HCT116 (cell line): ENCODE data around the gene SYT3. TPM values are rescaled to one million over a fixed set of nuclear protein-coding genes. Genes with fewer than 3 reads are reported as not detected.

ENCODE experiments used
- ATAC-seq: fragments of 200-7000 bp; cut with Tn5 transposase; 2 replicates; pipeline ENCODE4 v1.9.1; 2020; ENCODE audit warnings: mild to moderate bottlenecking, moderate library complexity
- BruUV-seq: library from RNA; stranded (reverse); fragments of 400-500 nt; replicated peaks from 2 replicates; lab custom pipeline; 2021; lab: Mats Ljungman, UMichigan
- CTCF ChIA-PET: fragments of 300-600 bp; sonication (Branson Sonifier 250); formaldehyde crosslinking; loops from one replicate; lab custom pipeline; 2021; ENCODE audit warnings: antibody characterized with exemption; lab: Charles Lee
- POLR2A ChIA-PET: fragments of 300-600, 350-600 bp; sonication (Branson Sonifier 250); formaldehyde crosslinking; loops from one replicate; lab custom pipeline; 2021; ENCODE audit warnings: antibody characterized with exemption; lab: Charles Lee
- RAD21 ChIA-PET, 2 experiments: fragments of 300-600 bp; sonication (Branson Sonifier 250); formaldehyde crosslinking; loops; one replicate each; lab custom pipeline; 2023; ENCODE audit warnings: low total read pairs in 2 of 2; ENCODE audit not compliant: uncharacterized antibody in 2 of 2, unreplicated experiment in 2 of 2, low non-redundant PET in 1 of 2; lab: Charles Lee
- DNase-seq: peaks from one replicate; pipeline ENCODE4 v3.0.0-alpha.2; 2010; ENCODE audit warnings: low read depth, low spot score
- H2AFZ ChIP-seq: fragments of 200-600 bp; shearing (Covaris generic), sonication (generic); 2 replicates; pipeline ENCODE4 v1.6.1; 2017; ENCODE audit warnings: low read depth, mixed run types, mixed read lengths, antibody characterized with exemption, low read length; ENCODE audit not compliant: poor library complexity, severe bottlenecking
- H3K27ac ChIP-seq: 2 replicates; pipeline ENCODE4 v1.5.1; 2012; ENCODE audit warnings: low read depth, low read length
- H3K27me3 ChIP-seq: fragments of 200-600 bp; sonication (generic); 2 replicates; pipeline ENCODE4 v1.6.1; 2016; ENCODE audit warnings: mixed run types, low read length, mixed read lengths; ENCODE audit not compliant: insufficient read depth
- H3K36me3 ChIP-seq, 2 experiments: fragments of 200-500 bp in 1 of 2; fragments of 200-600 bp in 1 of 2; sonication (Bioruptor generic) in 1 of 2; sonication (generic) in 1 of 2; 2 replicates each; pipeline versions ENCODE4 v1.5.1 to v1.6.1; 2014 to 2016; ENCODE audit warnings: low read length in 2 of 2, inconsistent platforms in 1 of 2, mixed read lengths in 1 of 2, mixed run types in 1 of 2; ENCODE audit not compliant: insufficient read depth in 2 of 2, control insufficient read depth in 1 of 2
- H3K4me1 ChIP-seq, 2 experiments: fragments of 200-600 bp in 1 of 2; sonication (generic) in 1 of 2; 2 replicates each; pipeline versions ENCODE4 v1.5.1 to v1.6.1; 2012 to 2017; ENCODE audit warnings: low read length in 2 of 2, inconsistent platforms in 1 of 2, mild to moderate bottlenecking in 1 of 2, mixed read lengths in 1 of 2, mixed run types in 1 of 2, moderate library complexity in 1 of 2; ENCODE audit not compliant: insufficient read depth in 2 of 2, control insufficient read depth in 1 of 2
- H3K4me2 ChIP-seq: fragments of 200-600 bp; sonication (generic); 2 replicates; pipeline ENCODE4 v1.6.1; 2017; ENCODE audit warnings: mixed run types, low read length, mixed read lengths
- H3K4me3 ChIP-seq, 2 experiments: fragments of 200-600 bp in 1 of 2; sonication (generic) in 1 of 2; replicated peaks in 1 of 2; 2 replicates each; pipeline ENCODE4 v1.5.1; 2011 to 2016; ENCODE audit warnings: low read length in 2 of 2, control low read depth in 1 of 2, low read depth in 1 of 2, mild to moderate bottlenecking in 1 of 2, mixed read lengths in 1 of 2, mixed run types in 1 of 2
- H3K79me2 ChIP-seq: fragments of 200-600 bp; sonication (generic); 2 replicates; pipeline ENCODE4 v1.6.1; 2017; ENCODE audit warnings: mild to moderate bottlenecking, mixed run types, low read length, moderate library complexity, mixed read lengths; ENCODE audit not compliant: insufficient read depth
- H3K9ac ChIP-seq: fragments of 200-600 bp; sonication (generic); 2 replicates; pipeline ENCODE4 v1.6.1; 2016; ENCODE audit warnings: low read length, mixed read lengths
- H3K9me2 ChIP-seq: fragments of 200-600 bp; sonication (generic), shearing (Covaris generic); 2 replicates; pipeline ENCODE4 v1.6.1; 2017; ENCODE audit warnings: mixed run types, mild to moderate bottlenecking, moderate library complexity; ENCODE audit not compliant: insufficient read depth
- H3K9me3 ChIP-seq, 2 experiments: fragments of 200-500 bp in 1 of 2; fragments of 200-600 bp in 1 of 2; sonication (Bioruptor generic) in 1 of 2; sonication (generic) in 1 of 2; 2 replicates each; pipeline ENCODE4 v1.6.1; 2014 to 2017; ENCODE audit warnings: low read length in 2 of 2, mixed read lengths in 2 of 2, inconsistent platforms in 1 of 2, low read depth in 1 of 2, mild to moderate bottlenecking in 1 of 2, mixed run types in 1 of 2, moderate library complexity in 1 of 2; ENCODE audit not compliant: control insufficient read depth in 1 of 2, insufficient read depth in 1 of 2
- H4K20me1 ChIP-seq: fragments of 200-600 bp; sonication (generic), shearing (Covaris generic); 2 replicates; pipeline ENCODE4 v1.6.1; 2017; ENCODE audit warnings: mixed run types, mild to moderate bottlenecking, moderate library complexity; ENCODE audit not compliant: insufficient read depth
- CEBPB ChIP-seq: IDR thresholded peaks from 2 replicates; pipeline ENCODE4 v1.6.1; 2012; ENCODE audit warnings: low read depth
- FOSL1 ChIP-seq: IDR thresholded peaks from 2 replicates; pipeline ENCODE4 v1.6.1; 2012; ENCODE audit warnings: low read depth
- POLR2AphosphoS5 ChIP-seq: IDR thresholded peaks from 2 replicates; pipeline ENCODE4 v1.6.1; 2011; ENCODE audit warnings: mild to moderate bottlenecking, low read depth, low read length, moderate library complexity
- RAD21 ChIP-seq: IDR thresholded peaks from 2 replicates; pipeline ENCODE4 v1.6.1; 2012; ENCODE audit warnings: low read depth, mild to moderate bottlenecking
- TCF7L2 ChIP-seq: IDR thresholded peaks from 2 replicates; pipeline ENCODE4 v1.7.0; 2011; ENCODE audit warnings: borderline replicate concordance, inconsistent platforms; ENCODE audit not compliant: insufficient read depth, insufficient read length; ENCODE audit errors: extremely low read depth
- ZNF274 ChIP-seq: fragments of 200-500 bp; sonication (Bioruptor generic); IDR thresholded peaks from 2 replicates; pipeline ENCODE4 v1.6.1; 2014; ENCODE audit warnings: mild to moderate bottlenecking, low read depth, low read length, inconsistent platforms
- intact Hi-C: fragments of 100-400 bp; cut with micrococcal nuclease; formaldehyde crosslinking; loops from 2 replicates; pipeline ENCODE4 v1.10.0; 2022
- total RNA-seq: library from RNA; stranded (reverse); gene quantifications from one replicate; pipeline ENCODE4 v1.2.1, GENCODE V29; 2021; ENCODE audit not compliant: unreplicated experiment
- TF ChIP-seq, protein P1 (sequence below), 3 experiments: fragments of 200-600 bp in 1 of 3; sonication (generic) in 1 of 3; IDR thresholded peaks in 2 of 3; conservative IDR thresholded peaks in 1 of 3; 2 replicates each; pipeline ENCODE4 v1.5.1; 2012 to 2017; ENCODE audit warnings: low read depth in 2 of 3, low read length in 2 of 3, antibody characterized with exemption in 1 of 3, borderline replicate concordance in 1 of 3, control low read depth in 1 of 3, mild to moderate bottlenecking in 1 of 3, mixed read lengths in 1 of 3, mixed run types in 1 of 3, moderate library complexity in 1 of 3; ENCODE audit not compliant: insufficient read depth in 1 of 3
- TF ChIP-seq, protein P2 (sequence below): IDR thresholded peaks from 2 replicates; pipeline ENCODE4 v1.6.1; 2011; ENCODE audit warnings: mild to moderate bottlenecking, low read length, moderate library complexity; ENCODE audit not compliant: insufficient replicate concordance; ENCODE audit errors: extremely low read depth
- TF ChIP-seq, protein P3 (sequence below): IDR thresholded peaks from 2 replicates; pipeline ENCODE4 v1.6.1; 2012

Gene SYT3
- total RNA-seq, 1 experiment from 2014 or later, result 4.6 TPM

DNA sequence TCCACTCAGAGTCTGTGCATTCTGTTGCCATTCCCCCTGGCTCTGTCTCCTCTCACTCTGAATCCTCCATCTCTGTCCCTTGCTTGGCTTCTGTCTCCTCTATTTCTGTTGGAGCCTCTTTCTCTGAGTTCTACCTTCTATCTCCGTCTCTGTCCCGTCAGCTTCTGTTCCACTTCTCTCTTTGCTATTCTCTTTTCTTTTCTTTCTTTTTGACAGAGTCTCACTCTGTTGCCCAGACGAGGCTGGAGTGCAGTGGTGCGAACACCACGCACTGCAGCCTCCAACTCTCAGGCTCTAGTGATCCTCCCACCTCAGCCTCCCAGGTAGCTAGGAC lies 37.6 kb downstream of the SYT3 start:
- H3K79me2 ChIP-seq, result no peaks in the 10 kb centered on the region
- intact Hi-C loops, result no loop called here
- H3K9ac ChIP-seq, result no peak overlapping the region
- no peak overlapping the region for H3K4me3 ChIP-seq
- H3K36me3 ChIP-seq, result no peaks in the 10 kb centered on the region
- TF ChIP-seq CEBPB (no peak), POLR2AphosphoS5 (no peak)
- no peaks in the 10 kb centered on the region for H3K9me3 ChIP-seq
- H4K20me1 ChIP-seq, result no peaks in the 10 kb centered on the region
- ChIA-PET RAD21 (no interaction called here), POLR2A (no interaction called here), CTCF (no interaction called here)
- H3K9me2 ChIP-seq, result no peaks in the 10 kb centered on the region
- no peaks in the 10 kb centered on the region for H3K4me1 ChIP-seq
- no TSS peak for BruUV-seq
- DNase-seq (no peak), ATAC-seq (no peak)
- H3K27me3 ChIP-seq, result peaks cover 4% of the 10 kb centered on the region; the same call in 1 of the 2 replicates
- H2AFZ ChIP-seq, result no peak overlapping the region
- H3K27ac ChIP-seq, result no peak overlapping the region
- no peak overlapping the region for H3K4me2 ChIP-seq

DNA sequence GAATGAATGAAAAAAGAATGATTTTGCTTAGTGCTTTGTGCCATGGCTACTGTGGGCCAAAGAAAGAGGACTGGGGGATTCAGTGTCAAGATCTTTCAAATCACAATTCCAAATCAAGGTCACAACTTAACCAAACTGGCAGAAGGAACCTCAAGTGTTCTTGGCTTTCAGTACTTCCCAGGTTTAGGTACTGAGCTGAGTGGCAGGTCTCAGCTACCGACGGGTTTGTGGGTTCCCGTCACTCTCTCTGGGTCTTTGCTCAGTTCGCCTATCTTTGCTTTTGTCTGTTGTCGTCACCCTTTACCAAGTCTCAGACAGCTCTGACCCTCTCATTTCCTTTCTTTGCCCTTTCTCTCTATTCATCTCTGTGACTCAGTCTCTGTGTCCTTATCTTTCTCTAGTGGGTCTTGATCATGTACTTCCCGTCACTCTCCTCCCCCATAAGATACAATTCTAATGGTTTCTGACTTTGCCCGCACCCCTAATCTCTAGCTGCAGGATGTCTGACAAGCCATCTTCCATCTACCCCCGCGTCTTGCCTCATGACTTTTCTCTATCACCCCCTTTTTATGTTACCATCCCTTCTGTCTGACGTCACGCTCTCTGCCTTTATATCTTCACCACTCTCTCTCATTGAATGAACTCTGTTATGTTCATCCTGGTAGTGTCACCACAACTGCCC lies 38.1 kb downstream of the SYT3 start:
- RAD21 ChIA-PET, result no interaction called here
- intact Hi-C loops, result no loop called here
- ATAC-seq, result no peak

More for the DNA sequence above, 38.1 kb downstream of the SYT3 start:
- ChIA-PET CTCF (no interaction called here), POLR2A (no interaction called here)
- H3K79me2 ChIP-seq, result no peaks in the 10 kb centered on the region
- H4K20me1 ChIP-seq, result no peaks in the 10 kb centered on the region
- no peaks in the 10 kb centered on the region for H3K9me3 ChIP-seq
- H3K27ac ChIP-seq, result no peak overlapping the region
- BruUV-seq, result no TSS peak
- H3K4me1 ChIP-seq, result no peaks in the 10 kb centered on the region
- no peak overlapping the region for H3K4me3 ChIP-seq
- no peak overlapping the region for H3K4me2 ChIP-seq
- no peak overlapping the region for H3K9ac ChIP-seq
- H3K9me2 ChIP-seq, result no peaks in the 10 kb centered on the region
- DNase-seq, result no peak
- no peak overlapping the region for H2AFZ ChIP-seq
- H3K27me3 ChIP-seq, result peaks cover 4% of the 10 kb centered on the region; the same call in 1 of the 2 replicates
- TF ChIP-seq FOSL1 (no peak), RAD21 (no peak), TCF7L2 (no peak), ZNF274 (no peak)
- TF ChIP-seq, protein P1, sequence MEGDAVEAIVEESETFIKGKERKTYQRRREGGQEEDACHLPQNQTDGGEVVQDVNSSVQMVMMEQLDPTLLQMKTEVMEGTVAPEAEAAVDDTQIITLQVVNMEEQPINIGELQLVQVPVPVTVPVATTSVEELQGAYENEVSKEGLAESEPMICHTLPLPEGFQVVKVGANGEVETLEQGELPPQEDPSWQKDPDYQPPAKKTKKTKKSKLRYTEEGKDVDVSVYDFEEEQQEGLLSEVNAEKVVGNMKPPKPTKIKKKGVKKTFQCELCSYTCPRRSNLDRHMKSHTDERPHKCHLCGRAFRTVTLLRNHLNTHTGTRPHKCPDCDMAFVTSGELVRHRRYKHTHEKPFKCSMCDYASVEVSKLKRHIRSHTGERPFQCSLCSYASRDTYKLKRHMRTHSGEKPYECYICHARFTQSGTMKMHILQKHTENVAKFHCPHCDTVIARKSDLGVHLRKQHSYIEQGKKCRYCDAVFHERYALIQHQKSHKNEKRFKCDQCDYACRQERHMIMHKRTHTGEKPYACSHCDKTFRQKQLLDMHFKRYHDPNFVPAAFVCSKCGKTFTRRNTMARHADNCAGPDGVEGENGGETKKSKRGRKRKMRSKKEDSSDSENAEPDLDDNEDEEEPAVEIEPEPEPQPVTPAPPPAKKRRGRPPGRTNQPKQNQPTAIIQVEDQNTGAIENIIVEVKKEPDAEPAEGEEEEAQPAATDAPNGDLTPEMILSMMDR (IDR thresholded peaks at IDR 0.05 in 2 of 3, conservative IDR thresholded peaks at IDR 0.05 in 1 of 3; ENCODE audit: borderline replicate concordance in 1 of 3, insufficient read depth in 1 of 3, low read depth in 2 of 3, low read length in 2 of 3), result no peak
- TF ChIP-seq, protein P2, sequence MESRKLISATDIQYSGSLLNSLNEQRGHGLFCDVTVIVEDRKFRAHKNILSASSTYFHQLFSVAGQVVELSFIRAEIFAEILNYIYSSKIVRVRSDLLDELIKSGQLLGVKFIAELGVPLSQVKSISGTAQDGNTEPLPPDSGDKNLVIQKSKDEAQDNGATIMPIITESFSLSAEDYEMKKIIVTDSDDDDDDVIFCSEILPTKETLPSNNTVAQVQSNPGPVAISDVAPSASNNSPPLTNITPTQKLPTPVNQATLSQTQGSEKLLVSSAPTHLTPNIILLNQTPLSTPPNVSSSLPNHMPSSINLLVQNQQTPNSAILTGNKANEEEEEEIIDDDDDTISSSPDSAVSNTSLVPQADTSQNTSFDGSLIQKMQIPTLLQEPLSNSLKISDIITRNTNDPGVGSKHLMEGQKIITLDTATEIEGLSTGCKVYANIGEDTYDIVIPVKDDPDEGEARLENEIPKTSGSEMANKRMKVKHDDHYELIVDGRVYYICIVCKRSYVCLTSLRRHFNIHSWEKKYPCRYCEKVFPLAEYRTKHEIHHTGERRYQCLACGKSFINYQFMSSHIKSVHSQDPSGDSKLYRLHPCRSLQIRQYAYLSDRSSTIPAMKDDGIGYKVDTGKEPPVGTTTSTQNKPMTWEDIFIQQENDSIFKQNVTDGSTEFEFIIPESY, result no peak
- TF ChIP-seq, protein P3, sequence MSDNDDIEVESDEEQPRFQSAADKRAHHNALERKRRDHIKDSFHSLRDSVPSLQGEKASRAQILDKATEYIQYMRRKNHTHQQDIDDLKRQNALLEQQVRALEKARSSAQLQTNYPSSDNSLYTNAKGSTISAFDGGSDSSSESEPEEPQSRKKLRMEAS, result no peak
- H3K36me3 ChIP-seq, result no peaks in the 10 kb centered on the region
